ENCODE measurements around the gene RGL3.
"Not testable (repeated sequence)": the region's sequence is repeated elsewhere in the genome, so short reads cannot be mapped to it uniquely, and the experiment has no call there.

RGL3 gene, protein sequence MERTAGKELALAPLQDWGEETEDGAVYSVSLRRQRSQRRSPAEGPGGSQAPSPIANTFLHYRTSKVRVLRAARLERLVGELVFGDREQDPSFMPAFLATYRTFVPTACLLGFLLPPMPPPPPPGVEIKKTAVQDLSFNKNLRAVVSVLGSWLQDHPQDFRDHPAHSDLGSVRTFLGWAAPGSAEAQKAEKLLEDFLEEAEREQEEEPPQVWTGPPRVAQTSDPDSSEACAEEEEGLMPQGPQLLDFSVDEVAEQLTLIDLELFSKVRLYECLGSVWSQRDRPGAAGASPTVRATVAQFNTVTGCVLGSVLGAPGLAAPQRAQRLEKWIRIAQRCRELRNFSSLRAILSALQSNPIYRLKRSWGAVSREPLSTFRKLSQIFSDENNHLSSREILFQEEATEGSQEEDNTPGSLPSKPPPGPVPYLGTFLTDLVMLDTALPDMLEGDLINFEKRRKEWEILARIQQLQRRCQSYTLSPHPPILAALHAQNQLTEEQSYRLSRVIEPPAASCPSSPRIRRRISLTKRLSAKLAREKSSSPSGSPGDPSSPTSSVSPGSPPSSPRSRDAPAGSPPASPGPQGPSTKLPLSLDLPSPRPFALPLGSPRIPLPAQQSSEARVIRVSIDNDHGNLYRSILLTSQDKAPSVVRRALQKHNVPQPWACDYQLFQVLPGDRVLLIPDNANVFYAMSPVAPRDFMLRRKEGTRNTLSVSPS

DNA sequence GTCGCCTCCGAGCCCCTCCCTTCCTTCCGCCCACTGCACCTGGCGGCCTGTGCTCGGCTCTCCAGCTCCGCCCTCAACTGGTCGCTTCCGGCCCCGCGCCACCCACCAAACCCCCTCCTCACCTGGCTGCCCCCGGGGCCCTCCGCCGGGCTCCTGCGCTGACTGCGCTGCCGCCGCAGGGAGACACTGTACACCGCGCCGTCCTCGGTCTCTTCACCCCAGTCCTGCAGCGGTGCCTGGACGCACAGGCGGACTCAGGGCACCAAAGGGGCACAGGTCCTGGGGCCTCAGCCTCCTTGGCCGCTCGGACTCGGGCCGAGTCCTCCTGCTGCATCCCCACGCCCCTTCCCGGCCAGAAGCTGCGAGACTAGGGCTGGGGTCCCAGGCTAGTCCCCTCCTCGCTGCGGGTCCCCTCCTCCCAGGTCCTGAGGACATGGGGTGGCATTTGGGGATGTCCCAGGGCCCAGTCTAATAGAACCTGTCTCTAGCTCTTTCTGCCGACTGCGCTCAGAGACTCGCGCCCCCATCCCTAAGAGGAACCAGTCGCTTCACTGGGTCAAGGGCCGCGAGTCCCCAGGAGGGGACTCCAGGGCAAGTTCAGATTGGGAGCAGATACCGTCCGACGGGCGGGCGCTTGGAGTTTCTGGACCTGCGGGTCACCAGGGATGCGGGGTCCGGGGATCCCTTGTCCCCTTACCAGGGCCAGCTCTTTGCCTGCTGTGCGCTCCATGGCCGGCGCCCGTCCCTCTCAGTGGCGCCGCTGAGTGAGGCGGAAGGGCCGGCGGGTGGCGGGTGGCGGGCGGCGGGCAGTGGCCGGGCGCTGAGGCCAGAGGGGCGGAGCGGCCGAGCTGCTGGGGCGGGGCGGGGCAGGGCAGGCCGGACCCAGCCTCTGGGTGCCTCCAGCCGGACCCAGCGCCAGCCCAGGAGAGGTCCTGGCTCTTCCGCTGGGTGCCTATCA lies at the start of gene RGL3:
Gene RGL3, minus strand, starts transcription at position 766 of the 958 bp plus-strand sequence. Its CDS starts 36 bp downstream, at position 730.
- peak; percentile 40 for DNase-seq (ENCODE audit: low spot score)

DNA sequence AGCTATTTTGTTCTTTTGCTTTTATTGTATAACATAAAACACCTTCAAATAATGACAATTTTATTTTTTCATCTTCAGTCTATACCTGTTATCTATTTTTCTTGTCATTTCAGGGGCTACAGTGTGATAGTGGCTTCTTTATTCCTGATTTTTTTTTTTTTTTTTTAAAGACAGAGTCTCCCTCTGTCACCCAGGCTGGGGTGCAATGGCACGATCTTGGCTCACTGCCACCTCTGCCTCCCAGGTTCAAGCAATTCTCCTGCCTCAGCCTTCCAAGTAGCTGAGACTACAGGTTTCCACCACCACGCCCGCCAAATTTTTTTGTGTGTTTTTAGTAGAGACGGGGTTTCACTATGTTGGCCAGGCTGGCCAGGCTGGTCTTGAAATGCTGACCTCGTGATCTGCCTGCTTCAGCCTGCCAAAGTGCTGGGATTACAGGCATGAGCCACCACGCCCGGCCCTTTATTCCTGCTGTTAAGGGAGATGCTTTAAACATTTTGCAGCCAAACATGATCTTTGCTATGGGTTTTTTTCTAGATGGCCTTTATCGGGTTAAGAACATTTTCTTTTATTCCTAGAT lies 49.2 kb upstream of the RGL3 start:
- not testable (repeated sequence) for DNase-seq (ENCODE audit: low spot score)

DNA sequence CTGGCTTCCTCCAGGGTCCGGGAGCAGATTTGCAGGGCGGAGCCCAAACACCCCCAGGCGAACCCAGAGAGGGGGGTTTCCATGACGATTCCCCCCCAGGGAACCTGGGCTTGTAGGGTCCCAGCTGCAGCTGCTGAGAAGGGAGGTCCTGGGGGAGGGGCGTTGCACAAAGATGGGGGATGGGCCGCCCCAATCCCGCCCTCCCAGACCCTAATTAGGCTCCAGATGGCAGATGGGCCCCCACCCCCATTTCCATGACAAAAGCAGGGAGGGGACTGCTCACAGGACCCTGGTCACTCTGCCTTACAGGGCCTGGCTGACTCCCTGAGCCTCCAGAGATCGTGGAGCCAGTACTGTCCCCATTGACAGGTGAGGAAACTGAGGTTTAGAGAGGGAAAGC lies 46.5 kb upstream of the RGL3 start:
- no peak for DNase-seq (ENCODE audit: low spot score)

DNA sequence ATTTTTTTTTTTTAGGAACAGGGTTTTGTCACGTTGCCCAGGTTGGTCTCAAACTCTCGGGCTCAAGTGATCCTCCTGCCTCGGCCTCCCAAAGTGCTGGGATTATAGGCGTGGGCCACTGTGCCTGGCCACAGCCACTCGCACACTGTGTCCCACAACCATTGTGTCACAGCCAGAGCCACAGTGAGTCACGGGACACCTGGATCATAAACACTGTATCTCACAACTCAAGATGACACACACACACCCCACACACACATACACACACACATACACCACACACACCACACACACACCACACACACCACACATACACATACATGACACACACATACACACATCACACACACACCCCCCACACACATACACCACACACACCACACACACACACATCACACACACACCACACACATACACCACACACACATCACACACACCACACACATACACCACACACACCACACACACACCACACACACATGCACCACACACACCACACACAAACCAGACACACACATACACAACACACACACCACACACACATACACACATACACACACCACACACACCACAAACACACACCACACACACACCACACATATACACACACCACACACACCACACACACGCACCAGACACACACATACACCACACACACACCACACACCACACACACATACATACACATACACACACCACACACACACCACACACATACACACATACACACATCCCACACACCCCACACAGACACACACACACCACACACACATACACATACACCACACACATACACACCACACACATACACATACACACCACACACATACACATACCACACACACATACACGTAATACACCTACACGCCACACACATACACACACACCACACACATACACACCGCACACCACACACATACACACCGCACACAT lies 45.5 kb upstream of the RGL3 start:
- DNase-seq (ENCODE audit: low spot score), result no peak

GRCh38 chr19:11463391-11463790 lies 44.3 kb upstream of the RGL3 start:
- no peak for DNase-seq (ENCODE audit: low spot score)

DNA sequence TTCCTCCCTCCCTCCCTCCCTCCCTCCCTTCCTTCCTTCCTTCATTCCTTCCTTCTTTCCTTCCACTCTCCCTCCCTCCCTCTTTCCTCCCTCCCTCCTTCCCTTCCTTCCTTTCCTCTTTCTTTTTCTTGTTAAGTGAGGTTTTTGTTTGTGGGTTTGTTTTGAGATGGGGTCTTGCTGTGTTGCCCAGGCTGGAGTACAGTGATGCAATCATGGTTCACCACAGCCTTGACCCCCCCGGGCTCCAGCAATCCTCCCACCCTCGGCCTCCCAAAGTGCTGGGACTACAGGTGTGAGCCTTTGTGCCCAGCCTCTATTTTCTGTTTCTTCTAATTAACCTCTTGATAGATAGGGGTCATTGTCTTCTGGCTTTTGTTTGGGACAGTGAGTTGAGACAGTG lies 42.3 kb upstream of the RGL3 start:
- no peak for DNase-seq (ENCODE audit: low spot score)

GRCh38 chr19:11460207-11460606 lies 41.1 kb upstream of the RGL3 start:
- no peak for DNase-seq (ENCODE audit: low spot score)

GRCh38 chr19:11458912-11459311 lies 39.8 kb upstream of the RGL3 start:
- not testable (repeated sequence) for DNase-seq (ENCODE audit: low spot score)

DNA sequence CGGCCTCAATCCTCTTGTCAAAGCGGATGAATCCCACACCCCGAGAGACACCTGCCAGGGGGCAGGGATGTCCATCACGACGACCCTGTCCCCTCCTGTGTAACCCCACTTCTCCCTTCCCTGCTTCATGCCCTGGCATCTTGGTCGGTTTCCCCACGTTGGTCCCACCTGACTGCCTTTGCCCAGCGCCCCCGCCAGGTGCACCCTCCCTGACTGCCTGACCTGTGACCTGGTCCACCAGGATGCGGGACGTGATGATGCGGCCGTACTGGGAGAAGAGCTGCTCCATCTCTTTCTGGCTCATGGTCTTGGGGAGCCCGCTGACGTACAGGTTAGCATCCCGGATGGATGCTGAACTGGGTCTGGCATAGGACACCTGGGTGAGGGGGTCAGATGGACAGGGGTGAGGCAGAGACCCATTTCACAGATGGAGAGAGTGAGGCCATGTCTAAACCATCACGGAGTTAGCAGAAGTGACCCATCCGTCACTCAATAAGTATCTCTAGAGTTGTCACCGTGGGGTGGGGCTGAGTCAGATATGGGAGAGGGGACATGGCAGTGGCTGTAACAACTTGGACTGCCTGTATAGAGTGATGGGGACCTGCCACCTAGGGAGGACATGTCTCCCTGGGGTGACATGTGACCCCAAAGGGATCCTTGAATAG lies 39.3 kb upstream of the RGL3 start:
- no peak for DNase-seq (ENCODE audit: low spot score)

- no peak for DNase-seq (ENCODE audit: low spot score)
Measured at GRCh38 chr19:11457831-11458230, 38.7 kb upstream of the RGL3 start.

- DNase-seq (ENCODE audit: low spot score), result peak; percentile 20
Measured at GRCh38 chr19:11457115-11457514, 38.0 kb upstream of the RGL3 start.

DNA sequence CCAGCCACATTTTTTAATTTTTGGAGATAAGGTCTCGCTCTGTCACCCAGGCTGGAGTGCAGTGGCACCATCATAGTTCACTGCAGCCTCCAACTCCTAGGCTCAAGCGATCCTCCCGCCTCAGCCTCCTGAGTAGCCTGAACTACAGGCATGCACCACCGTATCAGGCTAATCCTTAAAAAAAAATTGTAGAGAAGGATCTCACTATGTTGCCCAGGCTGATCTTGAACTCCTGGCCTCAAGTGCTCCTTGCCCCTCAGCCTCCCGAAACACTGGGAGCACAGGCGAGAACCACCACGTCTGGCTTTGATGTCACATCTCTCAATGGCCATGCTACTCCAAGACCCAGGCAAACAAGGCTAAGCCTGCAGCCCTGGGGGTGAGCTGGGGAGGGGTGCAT lies 37.5 kb upstream of the RGL3 start:
- DNase-seq (ENCODE audit: low spot score), result no peak

DNA sequence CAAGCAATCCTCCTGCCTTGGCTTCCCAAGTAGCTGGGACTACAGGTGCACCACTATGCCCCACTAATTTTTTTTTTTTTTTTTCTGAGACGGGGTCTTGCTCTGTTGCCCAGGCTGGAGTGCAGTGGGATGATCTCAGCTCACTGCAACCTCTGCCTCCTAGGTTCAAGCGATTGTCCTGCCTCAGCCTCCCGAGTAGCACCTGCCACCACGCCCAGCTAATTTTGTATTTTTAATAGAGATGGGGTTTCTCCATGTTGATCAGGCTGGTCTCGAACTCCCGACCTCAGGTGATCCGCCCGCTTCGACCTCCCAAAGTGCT lies 36.1 kb upstream of the RGL3 start:
- not testable (repeated sequence) for DNase-seq (ENCODE audit: low spot score)

- DNase-seq (ENCODE audit: low spot score), result peak; percentile 18
Measured at GRCh38 chr19:11453468-11454341, 34.6 kb upstream of the RGL3 start.

DNA sequence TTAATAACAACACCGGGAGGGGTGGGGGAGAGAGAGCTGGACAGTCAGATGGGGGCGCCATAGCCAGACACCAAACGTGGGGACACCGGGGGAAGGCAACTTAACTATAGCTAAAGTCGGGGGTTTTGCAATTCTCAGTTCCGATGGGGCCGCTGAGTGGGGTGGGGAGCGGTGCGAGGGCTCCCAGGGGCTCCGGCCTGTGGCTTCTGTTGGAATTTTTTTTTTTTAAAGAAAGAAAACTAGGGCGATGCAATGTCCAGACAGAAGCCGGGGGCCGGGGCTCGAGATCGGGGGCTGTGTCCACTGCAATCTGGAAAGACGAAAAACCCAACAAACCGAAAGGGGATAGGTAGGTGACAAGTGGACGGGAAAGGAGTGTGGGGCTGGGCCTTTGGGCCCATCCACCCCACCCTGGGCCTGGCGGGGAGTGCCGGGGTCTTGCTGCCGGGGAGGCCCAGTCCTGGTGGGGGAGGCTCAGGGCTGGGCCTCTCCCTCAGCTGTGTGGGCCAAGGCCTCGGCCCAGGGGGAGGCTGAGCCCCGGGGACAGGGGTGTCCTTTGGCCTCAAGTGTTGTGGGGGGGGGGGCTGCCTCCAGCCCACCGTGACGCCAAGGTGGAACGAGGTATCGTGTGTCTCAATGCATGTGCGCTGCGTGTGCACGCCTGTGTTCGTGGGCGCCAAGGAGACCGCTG lies 33.7 kb upstream of the RGL3 start:
- DNase-seq (ENCODE audit: low spot score), result no peak

GRCh38 chr19:11451871-11452619 lies 32.9 kb upstream of the RGL3 start:
- DNase-seq (ENCODE audit: low spot score), result no peak

DNA sequence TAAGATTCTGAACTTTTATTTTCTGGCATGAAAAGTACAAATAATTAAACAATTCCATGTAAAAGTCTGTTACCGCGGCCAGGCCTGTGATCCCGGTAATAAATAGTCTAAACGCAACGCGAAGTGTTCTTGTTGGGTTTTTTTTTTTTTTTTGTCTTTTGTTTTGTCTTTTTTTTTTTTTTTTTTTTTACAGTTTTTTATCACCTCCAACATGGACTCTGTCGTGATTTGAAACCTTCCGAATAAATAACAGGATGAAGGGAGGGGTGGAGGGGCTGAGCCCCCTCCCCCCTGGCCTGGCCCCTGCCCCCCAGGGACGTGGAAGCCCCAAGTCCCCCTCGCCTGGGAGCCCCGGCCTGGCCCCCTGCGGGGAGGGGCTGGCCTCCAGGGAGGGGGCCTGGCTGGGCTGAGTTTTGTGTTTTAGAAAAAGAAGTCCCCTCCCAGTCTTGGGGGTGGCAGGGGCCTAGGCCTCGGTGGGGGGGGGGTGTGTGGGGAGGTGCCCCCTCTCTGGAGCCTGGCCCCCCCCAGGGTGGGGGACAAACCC lies 32.3 kb upstream of the RGL3 start:
- no peak for DNase-seq (ENCODE audit: low spot score)
